Uterus (tissue), 4 donors: ENCODE data around the gene CPT1C. TPM values are rescaled to one million over a fixed set of nuclear protein-coding genes. Genes with fewer than 3 reads are reported as not detected.

ENCODE experiments used
- DNase-seq, 2 donors: peaks; one replicate each; pipeline ENCODE4 v3.0.0-alpha.2; 2019 to 2020
- H3K27ac ChIP-seq, 2 donors: fragments of 200-600 bp; sonication (generic); 1 replicate in 1 of 2; 2 replicates in 1 of 2; pipeline ENCODE4 v1.5.1; 2016 to 2018
- H3K27me3 ChIP-seq, 2 donors: fragments of 200-600 bp; sonication (generic); one replicate each; pipeline ENCODE4 v1.5.1; 2018 to 2019; ENCODE audit warnings: control low read depth in 1 of 2
- H3K36me3 ChIP-seq, 2 donors: fragments of 200-600 bp; sonication (generic); one replicate each; pipeline ENCODE4 v1.5.1; 2019; ENCODE audit warnings: control low read depth in 1 of 2
- H3K4me1 ChIP-seq, 2 donors: fragments of 200-600 bp; sonication (generic); one replicate each; pipeline ENCODE4 v1.5.1; 2018 to 2019; ENCODE audit warnings: control low read depth in 1 of 2
- H3K4me3 ChIP-seq, 2 donors: fragments of 200-600 bp; sonication (generic); 1 replicate in 1 of 2; 2 replicates in 1 of 2; pipeline ENCODE4 v1.5.1; 2018 to 2019; ENCODE audit warnings: mild to moderate bottlenecking in 1 of 2
- H3K9me3 ChIP-seq, 2 donors: fragments of 200-600 bp; sonication (generic); one replicate each; pipeline ENCODE4 v1.5.1; 2019; ENCODE audit warnings: control low read depth in 1 of 2
- POLR2A ChIP-seq, 2 donors: fragments of 450-650 bp; IDR thresholded peaks; one replicate each; pipeline ENCODE4 v1.6.1; 2016; ENCODE audit warnings: antibody characterized with exemption in 2 of 2, mild to moderate bottlenecking in 1 of 2, moderate library complexity in 1 of 2
- intact Hi-C: fragments of 100-400 bp; cut with DNase I; formaldehyde crosslinking; loops from one replicate; pipeline ENCODE4 v1.15.1; 2023; ENCODE audit warnings: low total_unique reads
- total RNA-seq, 4 donors: library from RNA; depleted of rRNA in 3 of 4; stranded (reverse); fragments of >200 nt in 3 of 4; gene quantifications; one replicate each; pipeline versions ENCODE4 v1.1.0 to v1.2.4, GENCODE V29; 2014 to 2023
- TF ChIP-seq, protein P1 (sequence below), 4 experiments: fragments of 200-600 bp in 2 of 4; fragments of 450-650 bp in 2 of 4; sonication (generic) in 2 of 4; IDR thresholded peaks; one replicate each; pipeline ENCODE4 v1.5.1; 2016 to 2019; ENCODE audit warnings: antibody characterized with exemption in 4 of 4, mild to moderate bottlenecking in 2 of 4, moderate library complexity in 1 of 4
- donor health status: DM: yes; HTN: yes; CAD: no.

The CPT1C gene
- total RNA-seq, 4 donors from 2014 or later, result 1.5 to 26.6 (median 12.2) TPM

DNA sequence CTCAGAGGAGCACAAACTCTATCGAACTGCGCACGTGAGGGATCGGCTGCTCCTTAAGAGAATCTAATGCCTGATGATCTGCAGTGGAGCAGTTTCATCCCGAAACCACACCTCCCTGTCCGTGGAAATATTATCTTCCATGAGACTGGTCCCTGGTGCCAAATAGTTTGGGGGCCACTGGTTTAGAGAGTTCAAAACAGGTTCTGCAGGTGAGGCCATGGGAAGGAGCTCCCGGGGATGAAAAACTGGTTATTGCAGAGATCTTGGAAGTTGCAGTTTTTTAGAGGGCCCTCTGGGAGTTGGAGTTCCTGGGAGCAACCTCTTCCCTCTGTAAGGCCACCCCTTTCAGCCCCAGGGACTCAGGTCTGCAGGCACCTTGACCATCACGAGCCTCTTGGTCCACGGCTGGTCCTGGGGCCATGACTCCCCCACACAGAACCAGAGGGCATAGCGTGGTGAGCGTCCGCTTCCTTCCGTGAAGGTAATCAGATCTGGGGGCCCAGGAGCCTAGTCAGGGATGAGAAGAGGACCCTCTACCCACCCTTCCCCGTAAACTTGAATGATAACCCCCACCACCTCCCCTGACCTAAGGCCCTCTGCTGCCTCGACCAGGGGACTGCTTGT is 30.5 kb upstream of the CPT1C start:
- no peak for DNase-seq
- Histone ChIP-seq H3K4me1 (no peaks in the 10 kb centered on the region), H3K27me3 (no peaks in the 10 kb centered on the region), H3K9me3 (no peaks in the 10 kb centered on the region), H3K36me3 (no peaks in the 10 kb centered on the region), H3K4me3 (no peak overlapping the region), H3K27ac (no peak overlapping the region)
- intact Hi-C loops, result no loop called here
- no peak for TF ChIP-seq POLR2A (IDR thresholded peaks at IDR 0.05)
- TF ChIP-seq, protein P1, sequence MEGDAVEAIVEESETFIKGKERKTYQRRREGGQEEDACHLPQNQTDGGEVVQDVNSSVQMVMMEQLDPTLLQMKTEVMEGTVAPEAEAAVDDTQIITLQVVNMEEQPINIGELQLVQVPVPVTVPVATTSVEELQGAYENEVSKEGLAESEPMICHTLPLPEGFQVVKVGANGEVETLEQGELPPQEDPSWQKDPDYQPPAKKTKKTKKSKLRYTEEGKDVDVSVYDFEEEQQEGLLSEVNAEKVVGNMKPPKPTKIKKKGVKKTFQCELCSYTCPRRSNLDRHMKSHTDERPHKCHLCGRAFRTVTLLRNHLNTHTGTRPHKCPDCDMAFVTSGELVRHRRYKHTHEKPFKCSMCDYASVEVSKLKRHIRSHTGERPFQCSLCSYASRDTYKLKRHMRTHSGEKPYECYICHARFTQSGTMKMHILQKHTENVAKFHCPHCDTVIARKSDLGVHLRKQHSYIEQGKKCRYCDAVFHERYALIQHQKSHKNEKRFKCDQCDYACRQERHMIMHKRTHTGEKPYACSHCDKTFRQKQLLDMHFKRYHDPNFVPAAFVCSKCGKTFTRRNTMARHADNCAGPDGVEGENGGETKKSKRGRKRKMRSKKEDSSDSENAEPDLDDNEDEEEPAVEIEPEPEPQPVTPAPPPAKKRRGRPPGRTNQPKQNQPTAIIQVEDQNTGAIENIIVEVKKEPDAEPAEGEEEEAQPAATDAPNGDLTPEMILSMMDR (IDR thresholded peaks at IDR 0.05), result no peak

GRCh38 chr19:49662011-49662410 is 28.9 kb upstream of the CPT1C start:
- Histone ChIP-seq H3K36me3 (no peaks in the 10 kb centered on the region), H3K9me3 (no peaks in the 10 kb centered on the region), H3K4me3 (no peak overlapping the region), H3K27ac (no peak overlapping the region), H3K4me1 (peaks cover 0 to 6% of the 10 kb centered on the region in 2 donors), H3K27me3 (no peaks in the 10 kb centered on the region)
- DNase-seq, result no peak
- intact Hi-C loops, result no loop called here
- no peak for TF ChIP-seq POLR2A (IDR thresholded peaks at IDR 0.05)
- TF ChIP-seq, protein P1 (IDR thresholded peaks at IDR 0.05), result no peak

- no peak overlapping the region for H3K27ac ChIP-seq
- TF ChIP-seq, protein P1 (IDR thresholded peaks at IDR 0.05), result no peak
- TF ChIP-seq POLR2A (IDR thresholded peaks at IDR 0.05), result no peak
- H3K9me3 ChIP-seq, result no peaks in the 10 kb centered on the region
- H3K4me3 ChIP-seq, result no peak overlapping the region
- intact Hi-C loops, result no loop called here
- H3K36me3 ChIP-seq, result no peaks in the 10 kb centered on the region
- H3K4me1 ChIP-seq, result peaks cover 0 to 6% of the 10 kb centered on the region in 2 donors
- DNase-seq, result no peak
- no peaks in the 10 kb centered on the region for H3K27me3 ChIP-seq
These were observed 27.7 kb upstream of the CPT1C start for GRCh38 chr19:49663224-49663623.

- Histone ChIP-seq H3K36me3 (no peaks in the 10 kb centered on the region), H3K27me3 (no peaks in the 10 kb centered on the region), H3K4me3 (peak overlapping the region; percentile 61 to 77), H3K9me3 (no peaks in the 10 kb centered on the region), H3K27ac (peak overlapping the region; percentile 87), H3K4me1 (peaks cover 0 to 6% of the 10 kb centered on the region in 2 donors)
- DNase-seq, result peak; percentile 89 to 90
- intact Hi-C loops, result no loop called here
- TF ChIP-seq POLR2A (IDR thresholded peaks at IDR 0.05), result peak; percentile 53 to 54
- TF ChIP-seq, protein P1 (IDR thresholded peaks at IDR 0.05), result peak; percentile 8 to 59 (median 39)
These were observed 26.5 kb upstream of the CPT1C start for GRCh38 chr19:49664171-49665035.

DNA sequence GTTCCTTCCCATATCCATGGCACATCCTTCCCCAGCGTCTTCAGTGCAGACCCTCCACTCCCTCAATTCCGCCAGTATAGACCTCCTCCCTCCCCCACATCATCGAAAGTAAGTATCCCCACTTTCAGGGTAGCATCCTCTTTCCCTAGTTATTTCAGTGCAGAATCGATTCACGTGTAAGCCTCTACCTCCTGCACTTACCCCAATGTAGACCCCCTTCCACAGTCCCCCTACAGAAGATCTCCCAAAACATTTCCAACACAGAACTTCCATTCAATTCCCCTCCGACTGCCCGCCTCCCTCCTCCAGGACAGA is 25.9 kb upstream of the CPT1C start:
- intact Hi-C loops, result no loop called here
- Histone ChIP-seq H3K27ac (peak overlapping the region; percentile 87), H3K9me3 (no peaks in the 10 kb centered on the region), H3K4me1 (peaks cover 0 to 6% of the 10 kb centered on the region in 2 donors), H3K27me3 (no peaks in the 10 kb centered on the region), H3K36me3 (no peaks in the 10 kb centered on the region), H3K4me3 (peak overlapping the region; percentile 61 to 77)
- TF ChIP-seq POLR2A (IDR thresholded peaks at IDR 0.05), result no peak
- TF ChIP-seq, protein P1 (IDR thresholded peaks at IDR 0.05), result no peak
- DNase-seq, result no peak
